CD4-positive, CD25-positive, alpha-beta regulatory T cell (primary cell): Measurements from ENCODE around the gene DNMT3A. TPM values are rescaled to one million over a fixed set of nuclear protein-coding genes. Genes with fewer than 3 reads are reported as not detected.

Source experiments
- ATAC-seq, 2 donors: fragments of 150-1000 bp; cut with Tn5 transposase; one replicate each; pipeline ENCODE4 v1.10.0; 2021; ENCODE audit warnings: low read depth in 2 of 2, moderate number of reproducible peaks in 2 of 2, moderate library complexity in 1 of 2
- DNase-seq, 3 donors: peaks; one replicate each; pipeline versions ENCODE4 v3.0.0 to v3.0.0-alpha.2; 2012 to 2022; ENCODE audit warnings: mixed read lengths in 1 of 3
- H3K27ac ChIP-seq: one replicate; pipeline ENCODE4 v1.7.0; 2013; ENCODE audit warnings: mild to moderate bottlenecking, low read length; ENCODE audit not compliant: insufficient read depth, poor library complexity, severe bottlenecking
- H3K27me3 ChIP-seq: one replicate; pipeline ENCODE4 v1.7.0; 2013; ENCODE audit warnings: low read length; ENCODE audit not compliant: control insufficient read depth, insufficient read depth
- H3K36me3 ChIP-seq: one replicate; pipeline ENCODE4 v1.7.0; 2013; ENCODE audit warnings: mild to moderate bottlenecking, low read length, moderate library complexity; ENCODE audit not compliant: control insufficient read depth, insufficient read depth
- H3K4me1 ChIP-seq: 2 replicates; pipeline ENCODE4 v1.7.0; 2013; ENCODE audit warnings: mild to moderate bottlenecking, low read length; ENCODE audit not compliant: insufficient read depth, control insufficient read depth, poor library complexity, severe bottlenecking
- H3K4me3 ChIP-seq: one replicate; pipeline ENCODE4 v1.7.0; 2013; ENCODE audit warnings: low read depth, mild to moderate bottlenecking, low read length, moderate library complexity
- H3K9me3 ChIP-seq, 2 experiments: 1 replicate in 1 of 2; 2 replicates in 1 of 2; pipeline ENCODE4 v1.7.0; 2013; ENCODE audit warnings: low read length in 2 of 2, mild to moderate bottlenecking in 1 of 2, moderate library complexity in 1 of 2; ENCODE audit not compliant: control insufficient read depth in 2 of 2
- H3K27ac Mint-ChIP-seq, 3 donors: one replicate each; pipeline ENCODE4 v1.8.0; 2020 to 2022; ENCODE audit warnings: mild to moderate bottlenecking in 3 of 3, mixed read lengths in 3 of 3, moderate library complexity in 2 of 3
- H3K27me3 Mint-ChIP-seq: one replicate; pipeline ENCODE4 v1.8.0; 2022; ENCODE audit warnings: mild to moderate bottlenecking, mixed read lengths
- H3K36me3 Mint-ChIP-seq: one replicate; pipeline ENCODE4 v1.8.0; 2020; ENCODE audit warnings: mixed read lengths
- H3K4me1 Mint-ChIP-seq, 4 donors: one replicate each; pipeline ENCODE4 v1.8.0; 2020 to 2022; ENCODE audit warnings: mixed read lengths in 4 of 4, mild to moderate bottlenecking in 1 of 4
- H3K4me3 Mint-ChIP-seq, 4 donors: one replicate each; pipeline ENCODE4 v1.8.0; 2020 to 2022; ENCODE audit warnings: mild to moderate bottlenecking in 4 of 4, mixed read lengths in 4 of 4, moderate library complexity in 3 of 4
- H3K9me3 Mint-ChIP-seq, 7 donors: one replicate each; pipeline ENCODE4 v1.8.0; 2020 to 2022; ENCODE audit warnings: mixed read lengths in 7 of 7, mild to moderate bottlenecking in 3 of 7, moderate library complexity in 2 of 7
- polyA plus RNA-seq, 4 donors: library from polyadenylated mRNA; unstranded; fragments of 300-500 nt; fragmentation: Illumina TruSeq; gene quantifications; one replicate each; pipeline ENCODE4 v1.2.3, GENCODE V29; 2021
- total RNA-seq: library from RNA; stranded (reverse); gene quantifications from one replicate; pipeline ENCODE4 v1.2.3, GENCODE V29; 2022

The DNMT3A gene
- total and polyA plus RNA-seq, 5 donors from 2014 or later, result 8.1 to 81.0 (median 12.4) TPM

GRCh38 chr2:25365241-25365640 lies 23.5 kb upstream of the DNMT3A start:
- peaks cover 27% of the 10 kb centered on the region for H3K4me1 ChIP-seq
- Mint-ChIP-seq H3K36me3 (peaks cover 3% of the 10 kb centered on the region), H3K4me3 (peak overlapping the region in 2 of 4 donors; percentile 50 to 57), H3K4me1 (peaks cover 8 to 51% (median 20%) of the 10 kb centered on the region in 4 donors), H3K27ac (peak overlapping the region in 1 of 3 donors; percentile 83), H3K27me3 (no peaks in the 10 kb centered on the region), H3K9me3 (no peaks in the 10 kb centered on the region)
- no peak overlapping the region for H3K4me3 ChIP-seq
- H3K27ac ChIP-seq, result no peak overlapping the region
- H3K27me3 ChIP-seq, result no peaks in the 10 kb centered on the region
- ATAC-seq, result no peak
- no peak for DNase-seq
- no peaks in the 10 kb centered on the region for H3K9me3 ChIP-seq
- no peaks in the 10 kb centered on the region for H3K36me3 ChIP-seq

- no peaks in the 10 kb centered on the region for H3K27me3 ChIP-seq
- ATAC-seq (no peak), DNase-seq (no peak)
- no peaks in the 10 kb centered on the region for H3K27me3 Mint-ChIP-seq
- peaks cover 27% of the 10 kb centered on the region for H3K4me1 ChIP-seq
- peak overlapping the region; percentile 23 for H3K27ac ChIP-seq
- no peaks in the 10 kb centered on the region for H3K9me3 ChIP-seq
- H3K4me1 Mint-ChIP-seq, result peaks cover 8 to 46% (median 19%) of the 10 kb centered on the region in 4 donors
- no peaks in the 10 kb centered on the region for H3K36me3 Mint-ChIP-seq
- H3K27ac Mint-ChIP-seq, result peak overlapping the region; percentile 31 to 80 (median 49)
- no peaks in the 10 kb centered on the region for H3K36me3 ChIP-seq
- H3K4me3 ChIP-seq, result peak overlapping the region; percentile 18
- H3K9me3 Mint-ChIP-seq, result no peaks in the 10 kb centered on the region
- H3K4me3 Mint-ChIP-seq, result peak overlapping the region; percentile 74 to 92 (median 82)
Measured at GRCh38 chr2:25363733-25364132, 22.0 kb upstream of the DNMT3A start.

GRCh38 chr2:25362434-25363145 lies 20.9 kb upstream of the DNMT3A start:
- Mint-ChIP-seq H3K4me1 (peaks cover 8 to 46% (median 19%) of the 10 kb centered on the region in 4 donors), H3K9me3 (peaks cover 0 to 2% (median 0%) of the 10 kb centered on the region in 7 donors), H3K27me3 (no peaks in the 10 kb centered on the region), H3K36me3 (no peaks in the 10 kb centered on the region), H3K27ac (peak overlapping the region; percentile 88 to 98 (median 95)), H3K4me3 (peak overlapping the region; percentile 88 to 97 (median 94))
- DNase-seq (peak; percentile 53 to 81 (median 66)), ATAC-seq (peak; percentile 38 to 49)
- Histone ChIP-seq H3K9me3 (no peaks in the 10 kb centered on the region), H3K4me1 (peaks cover 27% of the 10 kb centered on the region), H3K36me3 (no peaks in the 10 kb centered on the region), H3K27ac (peak overlapping the region; percentile 85), H3K27me3 (no peaks in the 10 kb centered on the region), H3K4me3 (peak overlapping the region; percentile 99)

- peak overlapping the region; percentile 99 for H3K4me3 ChIP-seq
- peaks cover 27% of the 10 kb centered on the region for H3K4me1 ChIP-seq
- Mint-ChIP-seq H3K4me1 (peaks cover 8 to 45% (median 20%) of the 10 kb centered on the region in 4 donors), H3K9me3 (peaks cover 0 to 2% (median 0%) of the 10 kb centered on the region in 7 donors), H3K27ac (peak overlapping the region; percentile 88 to 98 (median 95)), H3K4me3 (peak overlapping the region; percentile 88 to 97 (median 94)), H3K27me3 (no peaks in the 10 kb centered on the region), H3K36me3 (no peaks in the 10 kb centered on the region)
- no peaks in the 10 kb centered on the region for H3K9me3 ChIP-seq
- DNase-seq (peak; percentile 89 to 93 (median 93)), ATAC-seq (peak; percentile 95 to 96)
- peak overlapping the region; percentile 85 for H3K27ac ChIP-seq
- H3K36me3 ChIP-seq, result no peaks in the 10 kb centered on the region
- H3K27me3 ChIP-seq, result no peaks in the 10 kb centered on the region
Measured at GRCh38 chr2:25362049-25362433, 20.3 kb upstream of the DNMT3A start.

GRCh38 chr2:25361261-25362048 lies 19.7 kb upstream of the DNMT3A start:
- Mint-ChIP-seq H3K4me1 (peaks cover 8 to 41% (median 20%) of the 10 kb centered on the region in 4 donors), H3K27me3 (no peaks in the 10 kb centered on the region), H3K27ac (peak overlapping the region; percentile 88 to 98 (median 95)), H3K9me3 (peaks cover 0 to 2% (median 0%) of the 10 kb centered on the region in 7 donors), H3K4me3 (peak overlapping the region; percentile 88 to 97 (median 94)), H3K36me3 (no peaks in the 10 kb centered on the region)
- H3K27ac ChIP-seq, result no peak overlapping the region
- H3K4me3 ChIP-seq, result peak overlapping the region; percentile 99
- ATAC-seq, result no peak
- H3K4me1 ChIP-seq, result peaks cover 27% of the 10 kb centered on the region
- DNase-seq, result no peak
- H3K27me3 ChIP-seq, result no peaks in the 10 kb centered on the region
- no peaks in the 10 kb centered on the region for H3K9me3 ChIP-seq
- H3K36me3 ChIP-seq, result no peaks in the 10 kb centered on the region

- Histone ChIP-seq H3K36me3 (no peaks in the 10 kb centered on the region), H3K4me1 (peaks cover 17% of the 10 kb centered on the region), H3K27me3 (no peaks in the 10 kb centered on the region), H3K9me3 (no peaks in the 10 kb centered on the region), H3K4me3 (no peak overlapping the region), H3K27ac (no peak overlapping the region)
- no peak overlapping the region for H3K27ac Mint-ChIP-seq
- no peaks in the 10 kb centered on the region for H3K36me3 Mint-ChIP-seq
- DNase-seq (no peak), ATAC-seq (no peak)
- H3K4me1 Mint-ChIP-seq, result peaks cover 0 to 23% (median 16%) of the 10 kb centered on the region in 4 donors
- peaks cover 0 to 2% (median 0%) of the 10 kb centered on the region in 7 donors for H3K9me3 Mint-ChIP-seq
- H3K4me3 Mint-ChIP-seq, result no peak overlapping the region
- no peaks in the 10 kb centered on the region for H3K27me3 Mint-ChIP-seq
Measured at GRCh38 chr2:25358836-25359235, 17.1 kb upstream of the DNMT3A start.

GRCh38 chr2:25358249-25358815 lies 16.6 kb upstream of the DNMT3A start:
- Mint-ChIP-seq H3K27me3 (no peaks in the 10 kb centered on the region), H3K36me3 (no peaks in the 10 kb centered on the region), H3K4me1 (peaks cover 0 to 18% (median 12%) of the 10 kb centered on the region in 4 donors), H3K27ac (peak overlapping the region in 1 of 3 donors; percentile 32), H3K9me3 (peaks cover 0 to 2% (median 0%) of the 10 kb centered on the region in 7 donors), H3K4me3 (no peak overlapping the region)
- Histone ChIP-seq H3K36me3 (no peaks in the 10 kb centered on the region), H3K27me3 (no peaks in the 10 kb centered on the region), H3K4me3 (no peak overlapping the region), H3K27ac (no peak overlapping the region), H3K9me3 (no peaks in the 10 kb centered on the region), H3K4me1 (peaks cover 12% of the 10 kb centered on the region)
- ATAC-seq, result no peak
- DNase-seq, result no peak
